Choroid plexus epithelial cell (primary cell): Measurements from ENCODE around the gene AVPR2.

ENCODE experiments used
- DNase-seq: peaks from one replicate; pipeline ENCODE4 v3.0.0-alpha.2; 2010; ENCODE audit warnings: low read depth
- H3K4me3 ChIP-seq: 2 replicates; pipeline ENCODE4 v1.5.1; 2011; ENCODE audit warnings: low read depth, mild to moderate bottlenecking, control low read depth, low read length, moderate library complexity
- TF ChIP-seq, protein P1 (sequence below): conservative IDR thresholded peaks from 2 replicates; pipeline ENCODE4 v1.5.1; 2011; ENCODE audit warnings: low read depth, mild to moderate bottlenecking, control low read depth, inconsistent platforms, low read length, moderate library complexity

The AVPR2 gene

DNA sequence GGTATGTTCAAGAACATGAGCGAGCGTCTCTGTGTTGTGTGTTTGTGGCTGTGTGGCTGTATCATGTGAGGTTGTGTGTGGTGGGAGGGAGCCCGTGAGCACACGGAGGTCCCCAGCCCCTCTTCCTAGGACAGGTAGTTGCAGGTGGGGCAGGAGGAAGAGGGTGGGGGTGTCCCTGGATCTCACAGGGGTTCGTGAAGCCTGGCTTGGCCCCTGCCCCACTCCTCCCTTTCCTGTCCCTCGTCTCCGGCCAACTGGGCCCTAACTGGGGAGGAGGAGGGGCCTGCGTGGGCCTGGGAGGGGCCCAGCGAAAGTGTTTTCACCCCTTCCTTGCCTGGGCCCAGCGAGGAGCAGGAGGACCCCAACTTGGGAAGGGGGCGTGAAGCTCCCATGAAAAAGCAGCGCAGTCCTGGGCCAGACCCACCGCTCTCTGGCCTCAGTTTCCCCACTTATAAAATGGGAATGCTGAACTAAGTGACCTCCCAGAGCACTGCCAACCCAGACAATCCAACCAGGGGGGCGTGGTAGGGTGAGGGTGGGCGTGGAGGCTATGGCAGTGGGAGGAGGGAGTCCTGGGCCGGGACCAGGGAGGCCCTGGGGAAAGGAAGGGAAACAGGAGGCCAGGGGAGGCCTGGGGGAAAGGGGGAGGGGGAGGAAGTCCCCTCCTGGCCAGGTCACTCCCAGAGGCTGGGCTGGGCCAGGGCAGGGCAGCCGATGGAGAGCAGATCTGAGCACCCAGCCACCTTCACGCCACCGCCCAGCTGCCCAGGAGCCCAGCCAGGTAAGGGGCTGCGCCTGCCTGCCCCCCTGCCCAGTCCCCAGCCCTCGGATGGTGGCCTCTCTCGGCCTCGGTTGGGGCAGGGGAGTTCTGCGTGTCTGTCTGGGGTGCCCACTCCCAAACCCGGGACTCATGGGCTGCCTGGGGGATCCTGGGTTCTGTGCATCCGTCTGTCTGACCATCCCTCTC is at the start of gene AVPR2:
AVPR2 (plus strand) TSS at position 683 of the 967 bp plus-strand sequence. CDS start 473 bp downstream, outside the sequence.
- no peak for DNase-seq
- H3K4me3 ChIP-seq: no peak within 1 kb of the TSS
- TF ChIP-seq, protein P1, sequence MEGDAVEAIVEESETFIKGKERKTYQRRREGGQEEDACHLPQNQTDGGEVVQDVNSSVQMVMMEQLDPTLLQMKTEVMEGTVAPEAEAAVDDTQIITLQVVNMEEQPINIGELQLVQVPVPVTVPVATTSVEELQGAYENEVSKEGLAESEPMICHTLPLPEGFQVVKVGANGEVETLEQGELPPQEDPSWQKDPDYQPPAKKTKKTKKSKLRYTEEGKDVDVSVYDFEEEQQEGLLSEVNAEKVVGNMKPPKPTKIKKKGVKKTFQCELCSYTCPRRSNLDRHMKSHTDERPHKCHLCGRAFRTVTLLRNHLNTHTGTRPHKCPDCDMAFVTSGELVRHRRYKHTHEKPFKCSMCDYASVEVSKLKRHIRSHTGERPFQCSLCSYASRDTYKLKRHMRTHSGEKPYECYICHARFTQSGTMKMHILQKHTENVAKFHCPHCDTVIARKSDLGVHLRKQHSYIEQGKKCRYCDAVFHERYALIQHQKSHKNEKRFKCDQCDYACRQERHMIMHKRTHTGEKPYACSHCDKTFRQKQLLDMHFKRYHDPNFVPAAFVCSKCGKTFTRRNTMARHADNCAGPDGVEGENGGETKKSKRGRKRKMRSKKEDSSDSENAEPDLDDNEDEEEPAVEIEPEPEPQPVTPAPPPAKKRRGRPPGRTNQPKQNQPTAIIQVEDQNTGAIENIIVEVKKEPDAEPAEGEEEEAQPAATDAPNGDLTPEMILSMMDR: no peak

DNA sequence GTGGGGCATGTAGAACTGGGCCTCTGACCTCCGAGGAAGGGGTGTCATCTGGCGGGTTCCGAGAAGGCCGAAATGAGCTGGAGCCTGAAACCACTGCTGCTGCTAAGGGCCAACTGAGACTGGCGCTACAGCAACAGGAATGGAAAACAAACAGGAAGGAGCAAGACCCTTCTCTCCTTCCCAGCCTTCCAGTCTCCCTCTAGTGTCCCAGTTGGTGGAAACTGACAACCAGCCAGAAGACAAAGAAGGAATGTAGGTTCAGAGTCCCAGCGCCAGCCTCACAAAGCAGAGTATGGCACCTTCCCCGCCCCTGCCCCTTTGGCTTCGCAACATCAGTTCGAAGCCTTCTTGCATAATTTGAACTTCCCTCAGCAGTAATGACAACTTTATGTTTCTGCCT is 49.8 kb upstream of the AVPR2 start:
- H3K4me3 ChIP-seq: no peak overlapping the region
- TF ChIP-seq, protein P1: no peak
- DNase-seq: no peak

DNA sequence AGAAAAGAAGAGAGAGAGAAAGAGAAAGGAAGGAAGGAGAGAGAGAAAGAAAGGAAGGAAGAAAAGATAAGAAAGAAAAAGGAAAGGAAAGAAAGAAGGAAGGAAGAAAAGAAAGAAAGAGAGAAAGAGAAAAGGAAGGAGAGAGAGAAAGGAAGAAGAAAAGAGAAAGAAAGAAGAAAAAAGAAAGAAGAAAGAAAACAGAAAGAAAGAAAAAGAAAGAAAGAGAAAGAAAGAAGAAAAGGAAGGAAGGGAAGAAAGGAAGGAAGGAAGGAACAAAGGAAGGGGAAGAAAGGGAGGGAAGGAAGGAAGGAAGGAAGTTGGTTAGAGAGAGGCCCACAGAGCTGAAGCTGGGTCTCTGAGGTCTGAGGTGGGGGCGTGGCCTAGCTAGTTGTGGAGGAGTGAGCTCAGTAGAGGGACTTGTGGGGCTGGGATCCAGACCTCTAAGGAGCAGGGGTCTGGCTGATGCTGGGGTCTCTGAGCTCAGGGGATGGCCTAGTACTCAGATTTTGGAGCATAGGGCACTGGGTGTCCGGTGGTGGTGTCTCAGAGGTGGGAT is 47.0 kb upstream of the AVPR2 start:
- TF ChIP-seq, protein P1: no peak
- no peak for DNase-seq

DNA sequence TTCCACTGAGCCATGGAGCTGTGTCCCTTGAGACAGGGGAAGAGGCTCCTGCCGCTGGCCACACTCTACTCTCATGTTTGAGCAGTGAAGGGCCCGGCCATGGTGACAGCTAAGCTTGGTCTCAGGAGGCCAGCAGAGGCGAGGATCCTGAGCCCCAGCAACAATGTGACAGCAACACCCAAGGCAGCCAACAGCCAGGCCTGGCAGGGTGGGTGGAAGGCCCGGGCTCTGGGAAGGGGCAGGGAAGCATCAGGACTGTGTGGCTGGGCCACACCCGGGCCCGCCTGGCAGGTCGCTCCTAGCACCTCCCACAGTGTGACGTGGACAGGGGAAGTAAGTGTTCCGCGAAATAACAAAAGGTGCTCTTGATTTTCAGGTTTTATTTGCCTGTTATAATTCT is 43.3 kb upstream of the AVPR2 start:
- TF ChIP-seq, protein P1: no peak
- H3K4me3 ChIP-seq: no peak overlapping the region
- no peak for DNase-seq

More for the DNA sequence above, 47.0 kb upstream of the AVPR2 start:
- H3K4me3 ChIP-seq: no peak overlapping the region

DNA sequence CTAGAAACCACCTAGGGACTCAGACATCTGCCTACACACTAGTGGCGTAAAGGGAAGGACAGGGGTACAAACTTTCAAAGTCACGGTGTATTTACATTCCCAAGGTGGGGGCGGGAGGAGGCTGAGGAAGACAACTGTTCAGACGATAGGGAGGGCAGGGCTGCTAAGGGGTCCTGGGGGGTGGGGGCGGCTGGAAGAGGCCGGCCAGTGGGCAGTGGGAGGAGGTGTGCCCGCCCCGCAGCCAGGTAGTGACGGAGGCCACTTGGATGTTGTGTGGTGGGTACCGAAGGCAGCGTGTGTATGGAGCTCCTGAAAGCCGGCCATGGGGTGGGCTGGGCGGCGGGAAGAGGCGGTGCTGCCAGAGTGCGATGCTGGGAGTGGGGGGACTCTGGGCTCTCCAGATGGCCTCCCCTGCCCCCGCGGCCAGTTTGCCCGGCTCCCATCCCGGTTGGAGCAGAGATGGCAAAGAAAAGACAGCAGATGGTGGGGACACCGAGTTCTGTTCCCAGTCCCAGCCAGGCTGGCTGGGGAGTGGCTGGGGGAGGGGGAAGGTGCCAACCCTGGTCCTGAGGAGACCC is 42.7 kb upstream of the AVPR2 start:
- TF ChIP-seq, protein P1: no peak
- H3K4me3 ChIP-seq: no peak overlapping the region
- DNase-seq: no peak

DNA sequence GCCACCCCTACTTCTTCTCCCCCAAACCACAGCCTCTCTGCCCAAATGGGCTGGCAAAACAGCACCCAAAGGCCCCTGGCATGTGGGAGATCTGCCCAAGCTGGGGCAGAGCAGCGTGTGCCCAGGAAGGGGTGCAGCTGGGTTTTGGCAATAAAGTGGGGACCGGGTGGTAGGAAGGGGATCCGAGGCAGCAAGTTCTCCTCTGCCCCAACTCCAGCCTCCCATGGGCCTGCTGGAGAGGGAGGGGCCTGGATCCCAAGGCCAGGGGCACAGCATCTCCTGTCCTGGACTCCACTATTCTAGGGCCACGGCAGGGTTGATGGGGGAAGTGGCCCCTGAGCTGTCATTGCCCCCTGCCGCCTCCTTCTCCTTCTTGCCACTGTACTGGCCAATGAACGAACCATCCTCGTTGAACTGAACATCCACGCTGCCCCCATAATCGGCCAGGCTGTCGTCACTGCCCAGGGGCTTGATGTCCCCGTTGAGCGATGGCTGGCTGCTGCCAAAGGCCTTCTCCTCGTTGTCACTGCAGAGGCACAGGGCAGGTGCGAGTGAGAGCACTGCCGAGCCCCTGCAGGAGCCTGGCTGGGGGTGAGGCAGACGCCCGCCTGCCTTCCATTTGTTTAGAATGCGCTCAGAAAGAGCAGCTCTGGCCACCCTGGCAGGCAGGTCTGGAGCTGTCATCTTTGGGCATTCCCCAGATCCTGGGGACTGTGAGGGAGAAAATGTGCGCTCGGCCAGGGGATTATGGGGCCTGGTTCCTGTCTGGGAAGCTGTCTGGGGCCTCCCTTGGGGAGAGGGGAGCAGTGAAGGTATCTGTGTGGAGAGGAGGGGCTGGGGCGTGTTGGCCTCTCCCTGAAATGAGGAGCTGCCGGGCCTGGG is 41.9 kb upstream of the AVPR2 start:
- H3K4me3 ChIP-seq: no peak overlapping the region
- DNase-seq: no peak
- TF ChIP-seq, protein P1: no peak
